Activated CD8-positive, alpha-beta T cell treated with anti-CD3 and anti-CD28 coated beads for 36 hours (primary cell): Measurements from ENCODE around the gene CACNA1C. TPM values are rescaled to one million over a fixed set of nuclear protein-coding genes. Genes with fewer than 3 reads are reported as not detected.

Source experiments
- ATAC-seq: fragments of 200-7000 bp; cut with Tn5 transposase; one replicate; pipeline ENCODE4 v1.10.0; 2021; ENCODE audit warnings: mild to moderate bottlenecking, moderate library complexity
- CTCF ChIA-PET: fragments of 350-600 bp; sonication (Branson Sonifier 250); formaldehyde crosslinking; loops from one replicate; lab custom pipeline; 2021; ENCODE audit warnings: antibody characterized with exemption; lab: Charles Lee
- POLR2A ChIA-PET: fragments of 350-600 bp; sonication (Branson Sonifier 250); formaldehyde crosslinking; loops from one replicate; lab custom pipeline; 2021; ENCODE audit warnings: antibody characterized with exemption; lab: Charles Lee
- DNase-seq: peaks from one replicate; pipeline ENCODE4 v3.0.0-alpha.2; 2020
- H3K27ac Mint-ChIP-seq: one replicate; pipeline ENCODE4 v1.8.0; 2021; ENCODE audit warnings: mild to moderate bottlenecking, mixed read lengths
- H3K27me3 Mint-ChIP-seq: one replicate; pipeline ENCODE4 v1.8.0; 2021; ENCODE audit warnings: mixed read lengths
- H3K36me3 Mint-ChIP-seq: one replicate; pipeline ENCODE4 v1.8.0; 2021; ENCODE audit warnings: low read depth, mixed read lengths
- H3K4me1 Mint-ChIP-seq: one replicate; pipeline ENCODE4 v1.8.0; 2021; ENCODE audit warnings: low read depth, mixed read lengths
- H3K4me3 Mint-ChIP-seq: one replicate; pipeline ENCODE4 v1.8.0; 2021; ENCODE audit warnings: mild to moderate bottlenecking, moderate library complexity, mixed read lengths
- H3K9me3 Mint-ChIP-seq: one replicate; pipeline ENCODE4 v1.8.0; 2021; ENCODE audit warnings: mixed read lengths
- intact Hi-C: fragments of 100-400 bp; cut with micrococcal nuclease; formaldehyde crosslinking; loops from one replicate; pipeline ENCODE4 v1.10.0; 2022
- total RNA-seq, 2 experiments: library from RNA; stranded (reverse); gene quantifications; one replicate each; pipeline ENCODE4 v1.2.3, GENCODE V29; 2021
- TF ChIP-seq, protein P1 (sequence below): fragments of 200-600 bp; IDR thresholded peaks from one replicate; pipeline ENCODE4 v1.8.0; 2022; ENCODE audit warnings: antibody characterized with exemption, mild to moderate bottlenecking

CACNA1C gene
- total RNA-seq, 2 experiments from 2014 or later, result 0.02 to 0.05 TPM

- Mint-ChIP-seq H3K27me3 (no peaks in the 10 kb centered on the region), H3K9me3 (no peaks in the 10 kb centered on the region), H3K36me3 (no peaks in the 10 kb centered on the region), H3K4me3 (no peak overlapping the region), H3K4me1 (no peaks in the 10 kb centered on the region), H3K27ac (no peak overlapping the region)
- ATAC-seq (no peak), DNase-seq (no peak)
- ChIA-PET CTCF (no interaction called here), POLR2A (no interaction called here)
- intact Hi-C loops, result no loop called here
- TF ChIP-seq, protein P1, sequence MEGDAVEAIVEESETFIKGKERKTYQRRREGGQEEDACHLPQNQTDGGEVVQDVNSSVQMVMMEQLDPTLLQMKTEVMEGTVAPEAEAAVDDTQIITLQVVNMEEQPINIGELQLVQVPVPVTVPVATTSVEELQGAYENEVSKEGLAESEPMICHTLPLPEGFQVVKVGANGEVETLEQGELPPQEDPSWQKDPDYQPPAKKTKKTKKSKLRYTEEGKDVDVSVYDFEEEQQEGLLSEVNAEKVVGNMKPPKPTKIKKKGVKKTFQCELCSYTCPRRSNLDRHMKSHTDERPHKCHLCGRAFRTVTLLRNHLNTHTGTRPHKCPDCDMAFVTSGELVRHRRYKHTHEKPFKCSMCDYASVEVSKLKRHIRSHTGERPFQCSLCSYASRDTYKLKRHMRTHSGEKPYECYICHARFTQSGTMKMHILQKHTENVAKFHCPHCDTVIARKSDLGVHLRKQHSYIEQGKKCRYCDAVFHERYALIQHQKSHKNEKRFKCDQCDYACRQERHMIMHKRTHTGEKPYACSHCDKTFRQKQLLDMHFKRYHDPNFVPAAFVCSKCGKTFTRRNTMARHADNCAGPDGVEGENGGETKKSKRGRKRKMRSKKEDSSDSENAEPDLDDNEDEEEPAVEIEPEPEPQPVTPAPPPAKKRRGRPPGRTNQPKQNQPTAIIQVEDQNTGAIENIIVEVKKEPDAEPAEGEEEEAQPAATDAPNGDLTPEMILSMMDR, result no peak
Measured at GRCh38 chr12:2413301-2413700, 360.5 kb downstream of the CACNA1C start.

DNA sequence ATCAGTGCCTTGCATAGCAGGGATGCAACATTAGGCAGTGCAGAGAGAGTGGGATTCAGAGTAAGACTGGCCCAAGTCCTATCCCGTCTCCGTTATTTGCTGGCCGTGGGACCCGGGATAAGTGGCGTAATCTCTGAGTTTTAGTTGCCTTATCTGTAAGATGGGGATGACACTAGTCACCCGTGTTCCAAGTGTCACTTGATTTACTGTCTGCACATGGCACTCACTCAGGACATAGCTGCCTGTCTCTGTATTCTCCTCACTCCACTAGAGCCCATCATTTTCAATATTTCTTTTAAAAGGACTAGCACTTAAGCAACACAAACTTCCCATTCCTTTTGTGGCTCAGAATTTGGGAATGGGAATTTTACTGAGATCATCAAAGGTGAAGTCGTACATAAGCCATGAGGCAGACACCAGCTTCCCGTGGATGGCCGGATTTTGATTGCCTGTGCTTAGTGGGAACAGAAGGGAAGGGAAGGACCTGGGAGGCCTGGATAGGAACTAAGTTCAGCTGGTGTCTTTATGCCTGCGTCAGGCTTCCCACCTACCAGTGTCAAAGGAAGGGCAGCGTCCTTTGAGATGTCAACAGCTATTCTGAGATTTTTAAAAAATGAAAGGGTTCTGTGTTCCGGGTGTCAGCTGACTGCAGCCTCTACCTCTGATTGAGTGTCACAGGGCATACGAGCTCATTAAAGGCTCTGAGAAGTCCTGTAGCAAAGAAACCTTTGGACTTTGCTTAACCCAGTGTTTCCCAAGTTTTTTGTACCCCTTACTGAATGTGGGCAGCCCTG, 361.4 kb downstream of the CACNA1C start:
- POLR2A ChIA-PET, result no interaction called here
- CTCF ChIA-PET, result no interaction called here

DNA sequence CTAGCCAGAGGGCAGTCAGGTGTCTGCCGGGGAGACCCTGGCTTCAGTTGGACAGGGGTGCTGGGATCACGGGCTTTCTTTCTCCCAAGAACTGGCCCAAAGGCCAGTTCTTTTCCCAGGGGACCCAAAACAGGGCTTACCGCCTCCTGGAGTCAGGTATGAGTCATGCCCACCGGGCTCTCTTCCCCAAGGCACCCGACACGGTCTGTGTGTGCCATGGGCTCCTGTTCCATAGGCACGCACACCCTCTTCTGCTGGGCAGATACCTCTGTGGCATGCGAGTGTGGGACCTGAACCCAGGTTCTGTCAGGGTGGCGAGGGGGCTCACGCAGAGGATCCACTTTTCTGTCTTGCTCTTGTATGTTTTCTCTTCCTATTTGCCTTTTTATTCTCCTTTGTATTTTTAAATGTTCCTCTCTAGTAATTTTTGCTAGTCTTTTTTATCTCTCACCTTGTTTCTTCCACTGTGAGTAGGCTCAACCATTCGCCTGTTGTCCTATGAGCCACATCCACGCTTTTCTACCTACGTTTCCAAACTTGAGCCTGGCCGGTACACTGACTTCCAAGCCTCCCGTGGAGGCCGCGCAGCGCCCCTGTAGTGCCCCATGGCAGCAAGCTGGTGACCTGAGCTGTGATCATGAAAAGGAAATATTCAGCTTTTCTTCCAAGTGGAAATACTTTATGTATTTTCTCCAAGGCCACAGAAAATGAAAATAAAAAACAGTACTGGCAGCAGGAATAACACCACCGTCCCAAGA, 362.2 kb downstream of the CACNA1C start:
- ATAC-seq (no peak), DNase-seq (no peak)
- intact Hi-C loops, result no loop called here
- Mint-ChIP-seq H3K4me1 (no peaks in the 10 kb centered on the region), H3K27me3 (no peaks in the 10 kb centered on the region), H3K4me3 (no peak overlapping the region), H3K9me3 (no peaks in the 10 kb centered on the region), H3K27ac (no peak overlapping the region), H3K36me3 (no peaks in the 10 kb centered on the region)
- CTCF ChIA-PET, result no interaction called here
- TF ChIP-seq, protein P1, result no peak
- POLR2A ChIA-PET, result no interaction called here

More for the DNA sequence above, 361.4 kb downstream of the CACNA1C start:
- DNase-seq (no peak), ATAC-seq (no peak)
- Mint-ChIP-seq H3K27ac (no peak overlapping the region), H3K4me1 (no peaks in the 10 kb centered on the region), H3K9me3 (no peaks in the 10 kb centered on the region), H3K4me3 (no peak overlapping the region), H3K27me3 (no peaks in the 10 kb centered on the region), H3K36me3 (no peaks in the 10 kb centered on the region)
- intact Hi-C loops, result no loop called here
- TF ChIP-seq, protein P1, result no peak

DNA sequence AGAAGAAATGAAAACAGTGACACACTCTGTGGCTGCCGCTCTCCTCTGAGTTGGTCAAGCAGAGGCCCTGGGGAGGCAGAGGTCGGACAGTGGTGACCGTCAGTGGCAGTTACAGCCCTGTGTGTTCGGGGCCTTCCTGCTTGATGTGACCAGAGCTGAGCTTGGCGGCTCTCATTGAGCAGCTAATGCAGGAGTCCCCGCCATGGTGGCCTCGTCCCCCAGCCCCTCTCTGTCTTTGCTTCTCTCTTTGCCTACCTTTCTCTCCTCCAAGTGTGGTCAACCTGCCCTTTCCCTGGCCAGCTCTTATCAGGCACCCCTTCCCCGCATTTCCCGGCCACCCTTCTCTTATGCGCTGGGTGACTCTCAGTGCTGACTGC, 362.8 kb downstream of the CACNA1C start:
- no peak overlapping the region for H3K4me3 Mint-ChIP-seq
- no peaks in the 10 kb centered on the region for H3K9me3 Mint-ChIP-seq
- TF ChIP-seq, protein P1, result no peak
- no peak overlapping the region for H3K27ac Mint-ChIP-seq
- DNase-seq (no peak), ATAC-seq (no peak)
- POLR2A ChIA-PET, result no interaction called here
- no peaks in the 10 kb centered on the region for H3K36me3 Mint-ChIP-seq
- intact Hi-C loops, result no loop called here
- no peaks in the 10 kb centered on the region for H3K4me1 Mint-ChIP-seq
- no peaks in the 10 kb centered on the region for H3K27me3 Mint-ChIP-seq
- CTCF ChIA-PET, result no interaction called here

- Mint-ChIP-seq H3K36me3 (no peaks in the 10 kb centered on the region), H3K9me3 (no peaks in the 10 kb centered on the region), H3K27me3 (no peaks in the 10 kb centered on the region), H3K4me1 (no peaks in the 10 kb centered on the region), H3K4me3 (no peak overlapping the region), H3K27ac (no peak overlapping the region)
- DNase-seq (no peak), ATAC-seq (no peak)
- ChIA-PET POLR2A (no interaction called here), CTCF (no interaction called here)
- intact Hi-C loops, result no loop called here
- TF ChIP-seq, protein P1, result no peak
Measured at GRCh38 chr12:2416158-2416557, 363.4 kb downstream of the CACNA1C start.
